Loucy (cell line): Measurements from ENCODE around the gene SEC11A.

Source experiments
- CTCF ChIP-seq: fragments of 200-600 bp; sonication (generic); conservative IDR thresholded peaks from 2 replicates; pipeline ENCODE4 v1.5.1; 2014; ENCODE audit warnings: mild to moderate bottlenecking, antibody characterized with exemption, low read length
- EZH2phosphoT487 ChIP-seq: fragments of 200-600 bp; IDR thresholded peaks from 2 replicates; pipeline ENCODE4 v1.6.1; 2018; ENCODE audit warnings: antibody characterized with exemption, mild to moderate bottlenecking, moderate library complexity, borderline replicate concordance

- TF ChIP-seq CTCF = no peak
- TF ChIP-seq EZH2phosphoT487 = no peak
Observed at GRCh38 chr15:84653910-84654688, 61.8 kb downstream of the SEC11A start, which contains the start of gene WDR73.
